SK-N-SH treated with all-trans-retinoic acid at 6 μM for 48 hours (cell line): ENCODE measurements around the gene ARPC1A.

Experiments used
- ATAC-seq: fragments of 200-7000 bp; cut with Tn5 transposase; 3 replicates; pipeline ENCODE4 v1.9.1; 2020; ENCODE audit warnings: mild to moderate bottlenecking, moderate library complexity
- ARNTL ChIP-seq: fragments of 450-650 bp; formaldehyde crosslinking; IDR thresholded peaks from 2 replicates; pipeline ENCODE4 v1.5.0; 2020; ENCODE audit warnings: low read depth, mild to moderate bottlenecking, moderate library complexity, borderline replicate concordance
- BACH2 ChIP-seq: fragments of 250-450 bp; sonication (Bioruptor Pico); IDR thresholded peaks from 2 replicates; pipeline ENCODE4 v1.9.0; 2021; ENCODE audit warnings: mild to moderate bottlenecking, borderline replicate concordance
- CREB5 ChIP-seq: fragments of 250-450 bp; sonication (Bioruptor Pico); IDR thresholded peaks from 2 replicates; pipeline ENCODE4 v1.5.1; 2020; ENCODE audit warnings: low read depth, mild to moderate bottlenecking, moderate library complexity
- CSDC2 ChIP-seq: fragments of 250-450 bp; sonication (Bioruptor Pico); IDR thresholded peaks from 2 replicates; pipeline ENCODE4 v1.5.0; 2020; ENCODE audit warnings: mild to moderate bottlenecking, moderate library complexity
- CSRNP3 ChIP-seq: fragments of 250-450 bp; sonication (Bioruptor Pico); IDR thresholded peaks from 2 replicates; pipeline ENCODE4 v1.5.1; 2021; ENCODE audit warnings: mild to moderate bottlenecking, moderate library complexity
- ESRRG ChIP-seq: fragments of 250-450 bp; sonication (Bioruptor Pico); IDR thresholded peaks from 2 replicates; pipeline ENCODE4 v1.6.1; 2021; ENCODE audit warnings: mild to moderate bottlenecking
- GLIS3 ChIP-seq: fragments of 250-450 bp; sonication (Bioruptor Pico); IDR thresholded peaks from 2 replicates; pipeline ENCODE4 v1.5.0; 2020; ENCODE audit warnings: mild to moderate bottlenecking, moderate library complexity
- PATZ1 ChIP-seq: fragments of 250-450 bp; sonication (Bioruptor Pico); IDR thresholded peaks from 2 replicates; pipeline ENCODE4 v1.8.0; 2020; ENCODE audit warnings: mild to moderate bottlenecking, moderate library complexity, borderline replicate concordance
- POU6F1 ChIP-seq: fragments of 250-450 bp; sonication (Bioruptor Pico); IDR thresholded peaks from 2 replicates; pipeline ENCODE4 v1.8.0; 2021; ENCODE audit warnings: low read depth, mild to moderate bottlenecking, moderate library complexity, borderline replicate concordance
- PPARA ChIP-seq: fragments of 250-450 bp; sonication (Bioruptor Pico); IDR thresholded peaks from 2 replicates; pipeline ENCODE4 v1.5.0; 2020; ENCODE audit warnings: mild to moderate bottlenecking, borderline replicate concordance
- RARB ChIP-seq: fragments of 250-450 bp; sonication (Bioruptor Pico); IDR thresholded peaks from 2 replicates; pipeline ENCODE4 v1.8.0; 2021; ENCODE audit warnings: mild to moderate bottlenecking, moderate library complexity
- TCF4 ChIP-seq: fragments of 250-450 bp; sonication (Bioruptor Pico); IDR thresholded peaks from 2 replicates; pipeline ENCODE4 v1.8.0; 2021; ENCODE audit warnings: mild to moderate bottlenecking, moderate library complexity, borderline replicate concordance
- TOX ChIP-seq: fragments of 250-450 bp; sonication (Bioruptor Pico); IDR thresholded peaks from 2 replicates; pipeline ENCODE4 v1.8.0; 2021; ENCODE audit warnings: mild to moderate bottlenecking, moderate library complexity, borderline replicate concordance
- ZC3H10 ChIP-seq: fragments of 250-450 bp; sonication (Bioruptor Pico); IDR thresholded peaks from 2 replicates; pipeline ENCODE4 v1.5.1; 2021; ENCODE audit warnings: mild to moderate bottlenecking, moderate library complexity
- ZFP3 ChIP-seq: fragments of 250-450 bp; sonication (Bioruptor Pico); IDR thresholded peaks from 2 replicates; pipeline ENCODE4 v1.5.0; 2020; ENCODE audit warnings: mild to moderate bottlenecking, moderate library complexity
- ZNF565 ChIP-seq: fragments of 450-650 bp; formaldehyde crosslinking; conservative IDR thresholded peaks from 2 replicates; pipeline ENCODE4 v1.5.0; 2020; ENCODE audit warnings: low read depth, mild to moderate bottlenecking, moderate library complexity
- ZNF8 ChIP-seq: fragments of 450-650 bp; formaldehyde crosslinking; IDR thresholded peaks from 2 replicates; pipeline ENCODE4 v1.5.0; 2020; ENCODE audit warnings: mild to moderate bottlenecking, moderate library complexity

Gene ARPC1A

GRCh38 chr7:99396418-99397296 is 71.0 kb downstream of the ARPC1A start:
- no peak for TF ChIP-seq ESRRG (CRISPR knock-in tag)
- 0 out of 2 replicates have a peak, but pooled peaks have one; percentile 2 for TF ChIP-seq GLIS3 (CRISPR knock-in tag)
- TF ChIP-seq TOX (CRISPR knock-in tag): no peak
- no peak for TF ChIP-seq PATZ1 (CRISPR knock-in tag)
- ATAC-seq: no peak

- ATAC-seq: no peak; the same call in 2 of the 3 replicates
- no peak for TF ChIP-seq ESRRG (CRISPR knock-in tag)
- no peak for TF ChIP-seq BACH2 (CRISPR knock-in tag)
- TF ChIP-seq TCF4 (CRISPR knock-in tag): no peak
- no peak for TF ChIP-seq CREB5 (CRISPR knock-in tag)
- no peak for TF ChIP-seq PATZ1 (CRISPR knock-in tag)
- no peak for TF ChIP-seq RARB (CRISPR knock-in tag)
- no peak for TF ChIP-seq CSDC2 (CRISPR knock-in tag)
- TF ChIP-seq ZNF8 (CRISPR knock-in tag): no peak
- no peak for TF ChIP-seq ZNF565
- TF ChIP-seq POU6F1 (CRISPR knock-in tag): no peak
Observed at GRCh38 chr7:99397297-99397983, 71.7 kb downstream of the ARPC1A start.

- no peak for TF ChIP-seq ARNTL (CRISPR knock-in tag)
- no peak for TF ChIP-seq TOX (CRISPR knock-in tag)
- TF ChIP-seq ZC3H10 (CRISPR knock-in tag): 0 out of 2 replicates have a peak, but pooled peaks have one; percentile 32
- no peak for TF ChIP-seq PPARA (CRISPR knock-in tag)
- TF ChIP-seq PATZ1 (CRISPR knock-in tag): 0 out of 2 replicates have a peak, but pooled peaks have one; percentile 7
- TF ChIP-seq CSRNP3 (CRISPR knock-in tag): no peak
- no peak for TF ChIP-seq CREB5 (CRISPR knock-in tag)
- no peak for TF ChIP-seq GLIS3 (CRISPR knock-in tag)
- TF ChIP-seq ZFP3: no peak
- TF ChIP-seq CSDC2 (CRISPR knock-in tag): no peak
- ATAC-seq: peak; percentile 3; the same call in 2 of the 3 replicates
Observed at GRCh38 chr7:99398891-99399445, 73.3 kb downstream of the ARPC1A start.
